Fibroblast of villous mesenchyme (primary cell): Measurements from ENCODE around the gene HS2ST1. TPM values are rescaled to one million over a fixed set of nuclear protein-coding genes. Genes with fewer than 3 reads are reported as not detected.

Source experiments
- DNase-seq: peaks from one replicate; pipeline ENCODE4 v3.0.0-alpha.2; 2010; ENCODE audit warnings: low read depth
- H3K4me3 ChIP-seq: 2 replicates; pipeline ENCODE4 v1.5.1; 2011; ENCODE audit warnings: low read depth, mild to moderate bottlenecking, low read length
- CTCF ChIP-seq: IDR thresholded peaks from 2 replicates; pipeline ENCODE4 v1.5.1; 2012; ENCODE audit warnings: low read depth, mild to moderate bottlenecking, low read length; ENCODE audit not compliant: insufficient read depth
- total RNA-seq: library from RNA; depleted of rRNA; stranded (reverse); fragments of >200 nt; gene quantifications from 2 replicates; pipeline ENCODE4 v1.2.3, GENCODE V29; 2012

The HS2ST1 gene
- total RNA-seq, 1 donor = 18.6 TPM

GRCh38 chr1:86938855-86939254, 24.4 kb downstream of the HS2ST1 start:
- no peak overlapping the region for H3K4me3 ChIP-seq
- TF ChIP-seq CTCF = no peak
- no peak for DNase-seq

DNA sequence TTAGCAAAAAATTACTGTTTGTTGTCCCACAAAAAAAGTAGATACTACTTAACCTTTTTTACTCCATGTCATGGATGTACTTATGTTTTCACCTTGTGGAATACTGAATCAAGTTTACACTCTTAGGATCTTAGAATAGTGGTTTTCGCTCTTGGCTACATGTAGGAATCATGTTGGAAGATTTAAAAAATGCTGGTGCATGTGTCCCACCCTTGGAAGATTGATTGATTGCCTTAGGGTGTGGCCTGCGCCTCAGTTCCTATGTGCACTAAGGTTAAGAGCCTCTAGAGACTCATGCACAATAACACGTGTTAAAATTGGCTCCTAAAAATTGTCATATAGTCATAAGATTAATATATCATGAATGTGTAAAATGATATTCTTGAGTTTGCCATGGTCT, 25.0 kb downstream of the HS2ST1 start:
- DNase-seq = no peak
- TF ChIP-seq CTCF = no peak
- H3K4me3 ChIP-seq = no peak overlapping the region

DNA sequence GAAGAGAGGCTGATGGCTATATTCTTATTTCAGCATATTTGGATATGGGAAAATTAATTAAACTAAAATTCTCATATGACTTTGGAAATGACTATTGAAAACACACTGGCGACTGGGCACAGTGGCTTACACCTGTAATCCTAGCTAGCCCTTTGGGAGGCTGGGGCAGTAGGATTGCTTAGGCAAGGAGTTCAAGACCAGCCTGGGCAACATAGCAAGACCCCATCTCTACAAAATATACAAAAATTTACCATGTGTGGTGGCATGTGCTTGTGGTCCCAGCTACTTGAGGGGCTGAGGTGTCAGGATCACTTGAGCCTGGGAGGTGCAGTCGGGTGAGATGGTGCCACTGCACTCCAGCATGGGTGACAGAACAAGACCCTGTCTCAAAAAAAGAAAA, 26.2 kb downstream of the HS2ST1 start:
- no peak for DNase-seq
- H3K4me3 ChIP-seq = no peak overlapping the region
- TF ChIP-seq CTCF = no peak

DNA sequence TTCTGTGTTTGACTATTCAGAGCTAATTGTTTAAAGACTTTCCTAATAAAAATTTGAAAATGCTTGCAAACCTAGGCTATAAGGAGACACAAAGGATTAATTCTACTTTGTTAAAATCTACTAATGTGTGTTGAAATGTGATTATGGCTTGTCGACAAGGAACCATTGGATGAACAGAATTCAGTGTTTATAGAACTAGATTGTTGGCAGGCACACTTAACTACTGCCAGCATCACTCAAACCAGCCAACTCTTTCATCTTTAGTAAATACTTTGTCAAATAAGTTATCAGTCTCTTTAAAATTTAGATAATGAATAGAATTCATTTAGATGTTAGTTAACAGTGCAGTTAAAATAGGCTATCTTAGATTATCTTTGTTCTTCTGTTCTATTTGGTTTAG, 27.6 kb downstream of the HS2ST1 start:
- DNase-seq = no peak
- TF ChIP-seq CTCF = no peak
- H3K4me3 ChIP-seq = no peak overlapping the region

- H3K4me3 ChIP-seq = no peak overlapping the region
- no peak for DNase-seq
- TF ChIP-seq CTCF = no peak
Measured at GRCh38 chr1:86942743-86943142, 28.3 kb downstream of the HS2ST1 start.

GRCh38 chr1:86948212-86948611, 33.8 kb downstream of the HS2ST1 start:
- H3K4me3 ChIP-seq = no peak overlapping the region
- DNase-seq = no peak
- TF ChIP-seq CTCF = no peak

DNA sequence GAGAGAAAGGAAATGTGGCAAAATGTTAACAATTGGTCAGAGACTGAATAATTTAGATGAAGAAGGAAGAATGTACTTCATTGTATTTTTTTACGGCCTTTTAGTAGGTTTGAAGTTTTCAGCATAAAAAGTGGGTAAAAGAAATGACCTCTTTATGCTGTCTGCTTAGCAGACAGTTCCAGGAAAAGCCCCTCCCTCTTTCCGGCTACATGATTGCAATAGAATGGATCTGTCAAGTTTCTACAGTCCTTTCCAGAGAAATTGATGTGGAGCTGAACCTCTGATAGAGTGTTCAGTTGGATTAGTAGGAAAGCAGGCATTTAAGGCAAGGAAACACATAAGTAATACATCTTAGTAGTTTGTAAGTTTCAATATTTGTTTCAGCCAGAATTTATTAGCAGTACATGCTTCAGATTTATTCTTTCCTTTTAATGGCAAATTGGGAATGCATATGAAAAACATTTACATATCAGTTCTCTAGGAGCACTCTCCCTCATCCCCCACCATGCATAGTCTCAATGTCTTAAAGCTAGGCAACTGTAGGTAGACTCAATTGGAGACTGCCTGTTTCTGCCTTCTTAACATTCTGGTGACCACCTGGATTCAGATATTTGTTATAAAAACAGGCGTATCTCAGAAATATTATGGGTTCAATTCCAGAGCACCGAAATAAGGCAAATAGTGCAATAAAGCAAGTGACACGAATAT, 36.4 kb downstream of the HS2ST1 start:
- TF ChIP-seq CTCF = no peak

More for the DNA sequence above, 36.4 kb downstream of the HS2ST1 start:
- no peak for DNase-seq
- no peak overlapping the region for H3K4me3 ChIP-seq
